IPS-NIHi11 (cell line): ENCODE results near the gene ANKH.

ENCODE experiments used
- DNase-seq: peaks from one replicate; pipeline ENCODE4 v3.0.0; 2012; ENCODE audit warnings: mixed read lengths, low spot score

Gene ANKH

DNA sequence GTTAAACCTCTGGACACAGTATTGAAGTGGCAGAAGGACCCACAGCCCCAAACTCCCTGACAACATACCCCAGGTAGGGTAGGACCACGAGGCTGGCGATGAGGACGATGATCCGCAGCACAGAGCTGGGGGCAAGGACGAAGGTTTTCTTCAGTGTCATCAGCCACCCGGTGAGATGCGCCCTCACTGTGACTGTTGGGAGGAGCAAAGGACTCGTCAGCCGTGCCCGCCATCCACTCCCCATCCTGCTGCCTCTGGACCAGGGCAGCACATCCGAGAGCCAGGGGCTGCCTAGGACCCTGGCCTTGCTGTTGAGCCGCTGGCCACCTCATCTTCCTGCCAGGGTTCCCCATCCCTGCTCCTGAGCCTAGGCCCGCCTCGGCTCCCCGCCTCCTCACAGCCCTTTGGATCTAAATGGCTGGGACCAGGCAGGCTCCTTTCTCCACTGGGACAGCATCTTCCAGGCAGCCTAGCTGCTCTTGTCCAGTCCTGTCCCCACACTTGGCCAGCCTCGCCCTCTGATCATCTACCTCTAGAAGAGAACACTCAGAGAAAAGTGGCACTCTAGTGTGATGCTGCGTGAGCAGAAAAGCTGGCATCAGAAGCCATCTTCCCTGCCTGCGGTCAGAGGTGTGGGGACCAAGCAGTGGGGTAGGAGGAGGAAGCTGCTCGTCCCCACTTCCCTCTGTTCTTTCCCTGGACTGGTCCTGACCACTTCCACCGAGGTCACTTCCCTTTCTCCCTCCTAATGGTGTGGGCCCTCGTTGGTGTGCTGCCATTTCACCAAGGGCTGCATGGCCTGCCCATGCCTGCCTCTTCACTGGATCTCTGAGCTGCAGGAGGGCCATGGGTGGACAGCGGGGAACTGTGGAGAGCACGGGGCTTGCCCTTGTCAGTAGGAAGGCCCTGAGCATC is 157.8 kb downstream of the ANKH start:
- no peak for DNase-seq

DNA sequence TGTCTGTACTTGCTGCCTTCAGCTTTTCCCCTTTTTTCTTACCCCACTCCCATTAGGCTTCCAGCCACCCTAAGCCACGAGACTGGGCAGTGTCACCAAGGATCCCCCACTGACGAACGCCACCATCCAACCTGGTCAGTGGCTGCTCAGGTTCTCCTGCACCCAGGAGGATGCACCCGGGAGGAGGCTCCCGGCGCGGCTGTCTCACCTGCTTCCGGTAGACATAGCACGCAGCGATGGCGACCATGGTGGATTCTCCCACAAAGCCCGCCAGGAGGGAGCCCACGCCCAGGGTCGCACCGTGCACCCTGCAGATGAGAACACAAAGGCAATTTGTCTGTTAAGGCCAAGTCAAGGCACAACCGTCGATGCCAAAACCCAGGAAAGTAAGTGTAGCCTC is 158.9 kb downstream of the ANKH start:
- DNase-seq, result no peak

DNA sequence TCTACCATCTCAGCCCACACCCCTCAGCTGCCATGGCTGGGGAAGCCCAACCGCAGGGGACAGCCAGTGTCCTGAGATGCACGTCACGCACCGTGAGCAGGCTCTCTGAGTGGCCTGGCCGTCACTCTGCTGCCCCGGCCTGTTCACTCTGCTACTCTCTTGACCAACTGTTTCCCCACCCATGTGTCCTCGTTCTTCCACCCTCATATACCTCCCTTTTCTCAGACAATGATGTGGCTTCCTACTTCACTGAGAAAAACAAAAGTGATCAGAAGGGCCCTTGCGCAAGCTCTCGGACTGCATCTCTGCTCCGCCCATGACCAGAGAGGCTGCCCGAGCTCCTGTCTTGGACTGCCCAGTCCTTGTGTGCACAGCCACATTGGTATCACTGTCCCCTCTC is 159.4 kb downstream of the ANKH start:
- DNase-seq, result no peak

DNA sequence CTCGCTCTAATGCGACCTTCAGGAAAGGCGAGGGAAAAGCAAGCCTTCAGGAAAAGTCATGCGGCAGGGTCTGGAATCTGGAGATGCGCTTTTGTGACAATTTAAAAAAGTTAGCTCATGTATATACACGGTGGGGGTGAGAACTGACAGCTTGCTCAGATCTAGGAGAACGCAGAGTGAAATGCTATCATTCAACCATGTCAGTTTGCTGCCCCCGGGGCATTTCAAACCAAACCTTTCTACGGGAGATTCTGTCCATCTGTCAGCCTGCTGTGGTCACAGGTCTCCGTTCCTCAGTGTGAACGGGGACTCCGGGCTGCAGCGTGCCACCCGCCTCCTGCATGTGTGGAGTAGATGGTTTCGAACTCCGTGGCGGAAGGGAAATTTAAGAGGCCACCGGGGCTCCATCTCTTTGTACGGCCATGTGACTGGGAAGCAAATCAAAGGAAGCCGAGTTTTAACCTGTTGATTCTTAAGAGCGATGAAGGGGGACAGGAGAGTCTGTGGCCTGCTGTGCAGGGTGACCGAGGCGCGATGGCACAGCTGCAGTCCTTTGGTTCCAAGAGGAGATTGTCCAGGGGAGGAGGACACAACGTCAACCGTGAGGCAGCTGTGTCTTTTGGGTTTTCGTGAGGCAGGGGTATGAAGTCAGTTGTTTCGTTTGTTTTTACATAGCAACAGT is 161.1 kb downstream of the ANKH start:
- no peak for DNase-seq

DNA sequence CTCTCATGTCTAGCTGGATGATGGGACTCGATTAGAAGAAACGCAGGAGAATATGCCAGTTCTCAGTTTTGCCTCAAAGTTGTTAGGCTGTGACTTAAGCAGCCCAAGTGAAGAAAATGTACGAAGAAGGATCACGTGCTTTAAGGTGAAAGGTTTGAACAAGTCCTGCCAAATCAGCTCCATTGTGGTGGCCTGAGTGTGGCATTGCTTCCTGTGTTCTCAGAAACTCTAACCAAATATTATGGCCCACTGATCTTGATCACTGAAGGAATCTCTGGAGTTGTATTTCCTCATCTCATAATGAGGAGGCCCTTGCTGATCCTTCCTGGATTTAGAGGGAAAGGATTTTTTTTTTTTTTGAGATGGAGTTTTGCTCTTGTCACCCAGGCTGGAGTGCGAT is 163.0 kb downstream of the ANKH start:
- no peak for DNase-seq

DNA sequence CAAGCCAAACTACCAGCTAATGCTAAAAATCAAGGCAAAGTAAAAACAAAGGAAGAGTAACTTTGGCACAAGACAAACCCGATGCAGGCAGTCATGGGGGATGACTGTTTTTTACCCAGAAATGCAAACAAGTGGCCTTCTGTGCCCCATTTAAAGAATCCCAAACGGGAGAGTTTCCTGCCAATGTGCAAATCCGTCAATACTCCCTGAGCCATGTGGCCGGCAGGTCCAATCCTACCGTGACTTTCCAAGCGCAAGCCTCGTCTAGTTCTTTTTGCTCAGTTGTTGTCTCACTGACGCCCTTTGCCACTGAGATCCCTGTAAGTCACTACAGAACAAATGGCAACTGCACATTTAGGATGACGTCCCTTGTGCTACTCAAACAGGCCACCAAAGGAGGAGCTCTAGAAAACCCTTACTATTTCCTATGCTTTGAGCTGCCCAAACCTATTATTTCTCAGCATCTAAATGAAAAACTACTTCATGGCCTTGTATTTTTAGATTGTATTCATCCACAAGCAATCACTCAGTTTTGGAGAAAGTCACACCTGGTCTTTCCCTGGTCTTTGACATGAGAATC is 163.7 kb downstream of the ANKH start:
- no peak for DNase-seq

DNA sequence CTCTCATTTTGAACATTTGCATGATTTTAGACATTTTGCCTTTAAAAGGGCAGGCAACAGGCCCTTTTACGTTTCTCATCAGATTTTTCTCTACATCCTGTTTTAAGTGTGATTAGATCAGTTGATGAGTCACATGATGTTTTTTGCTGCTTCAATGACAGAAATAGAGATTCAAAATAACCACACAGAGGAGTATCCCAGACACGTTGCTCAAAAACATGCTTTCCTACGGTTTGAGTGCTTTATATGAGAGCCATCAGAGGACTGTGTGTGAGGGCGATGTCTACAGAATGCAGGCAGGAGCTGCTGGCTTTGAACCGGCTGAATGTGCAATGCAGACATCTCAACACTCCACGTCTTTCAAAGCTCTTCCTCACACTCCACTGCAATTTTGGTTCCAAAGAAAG is 165.0 kb downstream of the ANKH start:
- no peak for DNase-seq

DNA sequence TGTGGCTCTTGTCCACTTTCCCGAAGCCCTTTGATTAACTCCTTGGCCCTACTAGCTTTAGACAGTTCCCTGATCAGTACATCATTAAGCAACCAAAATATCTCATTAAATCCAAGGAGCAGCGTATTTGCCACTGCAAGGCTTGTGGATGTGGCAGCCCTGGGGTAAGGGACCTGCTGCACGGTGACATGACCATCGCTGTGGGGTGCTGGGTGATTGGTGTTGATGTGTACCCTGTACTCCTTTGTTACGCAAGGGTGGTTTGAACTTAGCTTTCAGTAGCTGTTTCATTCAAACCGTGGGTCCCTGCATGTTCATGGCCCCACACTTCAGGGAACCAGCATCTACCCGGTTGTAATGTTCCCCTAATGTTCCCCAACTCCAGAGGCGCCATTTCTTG is 166.0 kb downstream of the ANKH start:
- no peak for DNase-seq

DNA sequence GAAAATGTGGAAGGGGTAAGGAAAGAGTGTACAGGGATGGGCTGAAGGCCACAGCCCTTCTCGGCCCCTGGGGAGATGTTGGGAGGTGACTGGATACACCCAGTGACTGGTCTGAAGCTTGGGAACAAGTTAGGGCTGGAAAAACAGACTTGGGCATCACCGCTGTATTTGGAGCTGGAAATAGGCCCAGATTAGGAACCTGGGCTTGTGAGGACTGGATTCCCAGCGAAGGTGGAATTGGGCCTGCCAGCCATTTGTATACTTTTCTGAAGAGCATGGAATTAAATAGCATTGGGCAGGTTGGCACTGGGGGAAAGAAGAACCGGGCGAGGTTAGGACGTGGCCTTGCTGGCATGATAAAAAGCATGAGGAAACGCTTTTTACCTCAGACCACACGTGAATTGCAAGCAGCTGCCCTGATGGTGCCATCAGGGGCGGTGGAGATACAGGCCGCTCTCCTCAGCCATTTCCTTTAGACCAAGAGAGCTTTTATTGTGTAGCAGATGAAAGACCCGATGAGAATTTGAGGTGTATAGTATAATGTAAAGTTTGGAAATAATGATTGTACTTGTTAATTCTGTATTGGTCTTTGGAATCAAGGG is 169.2 kb downstream of the ANKH start:
- DNase-seq, result no peak

DNA sequence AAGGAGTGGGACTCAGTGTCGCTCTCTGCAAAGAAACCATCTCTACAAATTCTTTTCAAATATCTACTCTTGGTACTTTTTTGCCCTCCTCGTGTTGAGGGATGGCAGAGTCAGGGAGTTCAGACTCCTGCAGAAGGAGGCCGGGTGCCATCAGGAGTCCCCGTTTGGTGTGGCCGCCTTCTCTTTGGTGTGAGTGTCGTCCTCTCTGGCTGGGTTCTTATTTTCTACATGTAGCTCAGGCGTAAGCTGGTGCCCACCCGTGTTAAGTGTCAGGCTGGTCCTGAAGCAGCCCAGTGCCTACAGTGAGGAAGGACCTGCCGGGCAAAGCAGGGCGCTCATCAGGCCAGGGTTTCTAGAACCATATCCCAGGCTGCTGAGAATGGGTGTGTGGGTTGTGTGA is 170.0 kb downstream of the ANKH start:
- no peak for DNase-seq

DNA sequence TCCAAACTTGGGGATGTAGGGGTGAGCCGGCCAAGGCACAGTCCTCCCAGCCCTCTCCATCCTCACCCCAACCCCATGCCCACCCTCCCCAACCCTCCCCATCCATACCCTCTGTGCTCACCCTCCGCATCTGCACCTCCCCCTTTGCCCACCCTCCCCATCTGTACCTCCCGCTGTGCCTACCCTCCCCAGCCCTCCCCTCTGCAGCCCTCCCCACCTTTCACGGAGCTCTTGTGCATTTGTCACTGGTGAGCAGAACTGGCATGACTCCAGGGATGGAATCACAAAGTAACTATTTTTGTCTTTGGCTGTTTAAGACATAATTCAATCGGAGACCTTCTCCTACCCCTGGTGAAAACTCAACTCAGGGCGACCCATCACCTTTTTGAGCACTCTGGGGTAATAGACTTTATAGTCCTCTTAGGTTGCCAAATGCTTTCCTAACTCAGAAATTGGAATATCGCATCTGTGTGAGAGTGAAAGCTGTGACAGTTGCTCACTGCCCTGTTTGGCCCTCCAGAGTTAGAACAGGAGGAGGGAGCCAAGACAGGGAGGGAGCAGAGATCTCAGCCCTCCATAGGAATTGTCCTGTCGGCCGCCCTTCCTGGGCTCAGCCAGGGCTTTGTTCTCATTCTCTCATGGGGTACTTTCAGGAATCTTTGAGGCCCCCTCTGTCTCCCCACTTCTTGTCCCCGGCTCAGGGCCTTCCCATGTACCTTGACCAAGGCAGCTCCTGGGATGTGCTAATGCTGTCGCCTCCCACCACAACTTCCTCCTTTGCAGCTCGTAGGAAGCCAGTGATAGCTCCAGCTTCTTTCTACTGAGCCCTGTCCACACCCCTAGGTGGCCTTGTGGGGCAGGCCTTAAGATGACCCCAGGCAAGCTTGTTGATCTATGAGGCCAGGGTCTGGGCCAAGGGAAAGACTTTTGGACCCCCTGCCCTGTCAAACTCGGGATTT is 170.8 kb downstream of the ANKH start:
- DNase-seq, result no peak

DNA sequence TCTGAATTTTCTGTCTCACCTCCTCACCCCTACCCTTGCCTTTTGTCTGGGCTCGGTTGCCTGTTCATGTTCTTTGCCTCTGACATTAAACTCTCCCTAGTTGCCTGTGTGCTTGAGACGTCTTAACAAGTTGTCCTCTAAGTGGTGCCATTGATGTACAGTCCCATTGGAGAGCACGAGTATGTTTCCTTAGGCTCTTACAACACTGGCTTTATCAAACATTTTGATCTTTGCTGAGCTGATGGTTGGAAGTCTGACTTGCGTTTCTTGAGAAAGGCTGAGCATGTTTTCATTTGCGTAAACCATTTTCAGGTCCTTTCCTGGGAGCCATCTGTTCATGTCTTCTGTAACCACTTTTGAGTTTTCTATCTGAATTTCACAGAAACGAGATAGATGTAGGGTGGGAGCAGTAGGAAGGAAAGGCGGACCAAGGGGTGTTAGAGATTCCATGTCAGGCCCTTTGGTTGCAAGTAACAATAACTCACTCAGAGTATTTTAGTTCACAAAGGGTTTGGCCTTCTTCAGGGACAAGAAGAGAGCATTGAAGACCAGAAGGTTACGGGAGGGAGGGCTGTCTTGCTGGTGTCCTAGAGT is 171.7 kb downstream of the ANKH start:
- DNase-seq, result no peak

DNA sequence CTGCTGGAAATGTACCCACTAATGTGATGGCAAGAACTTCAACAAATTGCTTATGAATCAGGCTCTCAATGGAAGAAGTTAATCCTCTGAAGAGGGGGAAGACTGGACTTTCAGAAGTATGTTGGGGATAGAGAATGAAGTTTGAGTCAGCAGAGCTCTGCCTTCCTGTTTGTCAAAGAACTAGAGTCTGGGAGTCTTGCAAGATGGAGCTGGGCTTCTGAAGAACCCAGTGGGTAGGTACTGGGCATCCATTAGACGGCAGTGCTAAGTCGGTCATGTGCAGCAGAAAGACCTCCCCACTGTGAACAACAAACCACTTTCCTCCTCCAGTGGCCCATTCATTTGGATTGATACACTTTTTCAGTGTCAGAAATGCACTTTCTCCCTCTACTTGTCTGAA is 172.4 kb downstream of the ANKH start:
- DNase-seq, result no peak

DNA sequence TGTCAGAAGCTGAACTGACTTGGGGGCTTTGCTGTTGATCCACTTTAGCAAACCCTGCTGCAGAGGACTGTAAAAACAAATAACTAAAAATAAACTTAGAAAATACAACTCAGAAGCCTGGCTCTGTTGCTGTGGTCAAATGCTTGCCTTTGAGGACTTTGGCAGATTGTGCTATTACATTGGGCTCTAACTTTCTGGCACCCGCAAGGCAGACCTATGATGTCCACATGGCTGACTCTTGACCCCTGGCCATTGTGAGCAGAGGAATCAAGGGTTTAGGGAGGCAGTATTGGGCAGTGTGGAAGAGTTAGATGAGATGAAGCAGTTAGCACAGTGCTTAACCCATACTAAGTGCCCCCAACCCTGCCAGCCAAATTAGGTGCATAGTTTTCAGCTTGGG is 173.1 kb downstream of the ANKH start:
- no peak for DNase-seq

DNA sequence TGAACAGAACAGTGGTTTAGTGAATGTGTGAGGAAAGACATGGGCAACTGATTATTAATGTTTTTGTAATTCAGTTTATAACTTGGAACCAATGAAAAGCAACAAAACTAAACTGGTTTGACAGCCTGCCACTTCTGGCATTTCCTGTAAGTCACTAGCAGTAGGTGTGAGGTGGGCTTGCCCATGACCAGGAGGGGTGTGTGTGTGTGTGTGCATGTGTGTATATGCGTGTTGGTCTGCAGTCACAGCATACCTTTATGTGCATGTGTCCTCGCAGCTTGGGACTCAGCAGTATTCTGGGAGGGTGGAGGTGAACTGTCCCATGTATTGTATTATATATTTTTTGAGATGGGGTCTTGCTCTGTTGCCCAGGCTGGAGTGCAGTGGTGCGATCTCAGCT is 174.7 kb downstream of the ANKH start:
- DNase-seq, result no peak

DNA sequence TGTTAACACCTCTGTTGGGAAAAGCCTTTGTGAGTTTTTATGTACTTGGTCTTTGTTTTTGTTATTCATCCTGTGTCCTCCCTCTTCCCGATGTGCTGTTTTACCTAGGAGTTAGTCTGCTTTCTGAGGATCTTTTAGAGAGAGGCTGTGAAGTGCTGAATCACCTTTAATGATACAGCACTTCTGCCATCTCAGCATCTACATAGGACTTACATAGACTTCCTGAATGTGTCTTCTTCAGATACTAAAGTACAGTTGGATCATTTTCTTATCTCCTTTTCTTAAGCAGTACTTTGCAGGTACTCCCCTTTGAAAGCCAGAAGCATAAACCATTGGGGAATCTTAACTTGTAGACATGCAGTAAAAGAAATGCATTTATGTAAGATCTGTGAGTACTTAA is 175.5 kb downstream of the ANKH start:
- peak; percentile 31 for DNase-seq

DNA sequence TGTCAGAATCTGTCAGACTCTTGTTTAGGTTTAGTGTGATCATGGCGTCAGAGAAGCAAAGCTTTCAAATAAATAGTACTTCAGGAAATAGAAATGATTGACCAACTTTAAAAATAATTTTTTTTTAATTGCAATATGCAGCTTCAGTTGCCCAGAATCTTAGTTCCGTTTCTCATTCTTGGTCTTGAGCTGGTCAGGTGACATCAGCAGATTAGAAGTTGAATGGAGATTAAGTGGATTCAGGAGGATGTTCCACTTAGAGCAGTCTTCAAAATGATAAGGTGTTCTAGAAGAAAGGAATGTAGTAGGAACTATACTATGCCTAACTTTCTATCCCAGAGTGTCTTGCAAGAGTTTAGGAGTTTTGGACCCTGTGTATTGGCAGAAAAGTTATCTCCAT is 176.4 kb downstream of the ANKH start:
- no peak for DNase-seq

DNA sequence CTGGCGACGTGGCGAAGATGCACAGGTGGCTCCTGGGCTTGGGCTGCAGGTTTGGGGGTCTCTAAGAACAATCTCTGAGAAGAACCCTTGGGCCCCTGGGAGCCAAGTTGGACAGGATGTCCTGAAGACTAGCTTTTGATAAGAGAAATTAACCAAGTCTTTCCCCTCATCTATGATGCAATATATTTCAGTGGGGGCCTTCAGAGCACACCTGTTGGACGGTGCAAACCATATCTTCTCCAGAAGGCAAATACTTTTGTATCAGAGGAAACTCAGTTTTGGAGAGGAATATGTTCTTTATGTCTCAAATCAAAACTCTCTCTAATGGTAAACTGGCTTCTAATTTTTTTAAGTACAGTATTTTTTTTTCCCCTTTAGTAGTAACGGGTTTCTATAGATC is 178.5 kb downstream of the ANKH start:
- no peak for DNase-seq

DNA sequence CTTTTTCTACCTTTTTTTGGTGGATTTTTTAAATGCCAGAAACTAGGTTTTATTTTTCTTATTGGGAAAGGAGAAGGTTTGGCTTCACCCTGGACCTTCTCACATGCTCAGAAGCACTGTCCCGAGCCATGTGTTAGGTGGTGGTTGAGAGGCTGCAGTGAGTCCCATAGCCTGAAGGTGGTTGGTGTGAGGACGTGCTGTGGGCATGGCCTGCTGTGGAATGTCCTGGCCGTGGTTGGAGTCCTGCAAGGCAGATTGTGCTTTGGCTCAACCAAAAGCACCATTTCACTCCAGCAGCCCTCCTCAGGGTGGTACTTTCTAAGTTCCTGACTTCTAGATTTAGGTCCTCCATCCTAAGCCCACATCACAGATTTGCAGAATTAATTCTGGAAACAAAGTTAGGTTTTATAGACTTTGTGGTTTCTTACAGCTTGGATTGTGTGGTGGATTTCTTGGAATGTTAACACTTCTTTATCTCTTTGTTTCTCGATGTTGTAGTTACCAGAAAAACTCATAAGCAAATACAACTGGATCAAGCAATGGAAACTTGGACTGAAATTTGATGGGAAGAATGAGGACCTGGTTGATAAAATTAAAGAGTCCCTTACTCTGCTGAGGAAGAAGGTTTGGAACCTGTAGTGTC is 184.4 kb downstream of the ANKH start:
- DNase-seq, result no peak

DNA sequence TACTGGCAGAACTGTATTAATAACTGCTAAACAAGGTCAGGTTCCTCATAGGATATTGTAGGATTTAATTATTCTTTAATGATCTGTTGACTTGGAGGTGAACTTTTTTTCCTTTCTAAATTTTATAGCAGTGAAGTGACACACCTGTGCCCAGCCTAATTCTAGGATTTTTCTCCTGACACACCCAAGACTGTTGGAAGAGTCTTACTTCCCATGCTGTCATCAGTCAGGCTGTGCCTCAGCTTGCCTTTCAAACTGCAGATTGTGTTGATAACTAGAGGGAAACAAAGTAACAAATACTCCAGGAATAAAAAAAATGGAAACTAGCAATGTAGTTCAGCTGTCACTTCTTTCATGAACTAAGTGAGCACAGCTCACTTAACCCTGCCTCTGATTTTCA is 185.1 kb downstream of the ANKH start:
- no peak for DNase-seq

DNA sequence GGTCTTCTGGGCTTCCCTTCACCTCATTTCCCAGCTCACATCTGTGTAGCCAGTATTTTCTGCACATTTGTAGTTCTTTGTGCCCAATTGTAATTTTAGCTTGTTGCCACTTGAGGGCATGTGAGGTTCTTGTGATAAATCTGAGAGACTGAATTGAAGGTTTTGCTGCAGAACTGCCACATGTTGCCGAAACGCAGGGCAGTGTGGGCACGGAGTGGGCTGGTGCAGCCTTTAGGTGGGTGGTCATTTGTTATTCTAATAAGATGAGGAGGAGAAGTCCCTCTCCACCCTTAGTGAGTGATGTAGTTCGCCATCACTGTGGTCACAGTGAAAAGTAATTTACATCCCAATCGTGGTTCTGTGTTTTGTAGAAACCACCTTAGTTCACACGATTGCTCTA is 185.8 kb downstream of the ANKH start:
- DNase-seq, result peak; percentile 71
